Activated T-helper 2 cell treated with anti-CD3 and anti-CD28 coated beads, Interferon-gamma antibody, Interleukin-2, Interleukin-4, amounts not matched to agents 10 μg/mL and 5 μg/mL and 100 μg/mL, durations not matched to agents 14 hours and 24 hours and 36 hours (primary cell): ENCODE measurements around the gene PEX10. TPM values are rescaled to one million over a fixed set of nuclear protein-coding genes. Genes with fewer than 3 reads are reported as not detected.

ENCODE experiments used
- DNase-seq: peaks from one replicate; pipeline ENCODE4 v3.0.0; 2021; ENCODE audit warnings: low spot score
- H3K27ac Mint-ChIP-seq: one replicate; pipeline ENCODE4 v1.8.0; 2021; ENCODE audit warnings: mixed read lengths
- H3K27me3 Mint-ChIP-seq: one replicate; pipeline ENCODE4 v1.8.0; 2021; ENCODE audit warnings: low read depth, mixed read lengths
- H3K36me3 Mint-ChIP-seq: one replicate; pipeline ENCODE4 v1.8.0; 2021; ENCODE audit warnings: low read depth, mixed read lengths
- H3K4me1 Mint-ChIP-seq: one replicate; pipeline ENCODE4 v1.8.0; 2021; ENCODE audit warnings: low read depth, mixed read lengths
- H3K4me3 Mint-ChIP-seq: one replicate; pipeline ENCODE4 v1.8.0; 2021; ENCODE audit warnings: low read depth, mild to moderate bottlenecking, moderate library complexity, mixed read lengths
- H3K9me3 Mint-ChIP-seq: one replicate; pipeline ENCODE4 v1.8.0; 2021; ENCODE audit warnings: mixed read lengths
- intact Hi-C: fragments of 100-400 bp; cut with micrococcal nuclease; formaldehyde crosslinking; loops from one replicate; pipeline ENCODE4 v1.15.1; 2023
- total RNA-seq: library from RNA; stranded (reverse); gene quantifications from 2 replicates; pipeline ENCODE4 v1.2.3, GENCODE V29; 2022

The PEX10 gene
- total RNA-seq, 1 donor from 2014 or later: 18.2 TPM

GRCh38 chr1:2429780-2430591 lies 17.6 kb upstream of the PEX10 start:
- no peak for DNase-seq
- H3K27ac Mint-ChIP-seq: no peak overlapping the region
- H3K27me3 Mint-ChIP-seq: no peaks in the 10 kb centered on the region
- peaks cover 6% of the 10 kb centered on the region for H3K9me3 Mint-ChIP-seq
- no peaks in the 10 kb centered on the region for H3K4me1 Mint-ChIP-seq
- H3K4me3 Mint-ChIP-seq: no peak overlapping the region
- intact Hi-C loops: no loop called here
- H3K36me3 Mint-ChIP-seq: no peaks in the 10 kb centered on the region

- Mint-ChIP-seq H3K27me3 (no peaks in the 10 kb centered on the region), H3K36me3 (no peaks in the 10 kb centered on the region), H3K4me3 (no peak overlapping the region), H3K27ac (no peak overlapping the region), H3K9me3 (peaks cover 6% of the 10 kb centered on the region), H3K4me1 (no peaks in the 10 kb centered on the region)
- DNase-seq: no peak
- intact Hi-C loops: no loop called here
These were observed 16.1 kb upstream of the PEX10 start for GRCh38 chr1:2428490-2428889.

- no peak overlapping the region for H3K4me3 Mint-ChIP-seq
- intact Hi-C loops: no loop called here
These were observed 15.6 kb upstream of the PEX10 start for GRCh38 chr1:2427976-2428375.

GRCh38 chr1:2427051-2427450 lies 14.7 kb upstream of the PEX10 start:
- intact Hi-C loops: no loop called here
- H3K4me3 Mint-ChIP-seq: no peak overlapping the region
- no peaks in the 10 kb centered on the region for H3K36me3 Mint-ChIP-seq
- no peaks in the 10 kb centered on the region for H3K27me3 Mint-ChIP-seq
- no peaks in the 10 kb centered on the region for H3K4me1 Mint-ChIP-seq
- no peak for DNase-seq
- H3K9me3 Mint-ChIP-seq: peaks cover 10% of the 10 kb centered on the region
- no peak overlapping the region for H3K27ac Mint-ChIP-seq

More at GRCh38 chr1:2427976-2428375, 15.6 kb upstream of the PEX10 start:
- H3K27ac Mint-ChIP-seq: no peak overlapping the region
- no peaks in the 10 kb centered on the region for H3K27me3 Mint-ChIP-seq
- no peaks in the 10 kb centered on the region for H3K4me1 Mint-ChIP-seq
- no peak for DNase-seq
- H3K36me3 Mint-ChIP-seq: no peaks in the 10 kb centered on the region
- H3K9me3 Mint-ChIP-seq: peaks cover 7% of the 10 kb centered on the region

GRCh38 chr1:2426540-2426939 lies 14.2 kb upstream of the PEX10 start:
- intact Hi-C loops: no loop called here
- DNase-seq: no peak
- Mint-ChIP-seq H3K36me3 (no peaks in the 10 kb centered on the region), H3K4me3 (no peak overlapping the region), H3K4me1 (no peaks in the 10 kb centered on the region), H3K27ac (no peak overlapping the region), H3K27me3 (no peaks in the 10 kb centered on the region), H3K9me3 (peaks cover 10% of the 10 kb centered on the region)

- no peak overlapping the region for H3K4me3 Mint-ChIP-seq
- no peaks in the 10 kb centered on the region for H3K36me3 Mint-ChIP-seq
- H3K27me3 Mint-ChIP-seq: no peaks in the 10 kb centered on the region
- no peaks in the 10 kb centered on the region for H3K4me1 Mint-ChIP-seq
- H3K9me3 Mint-ChIP-seq: peaks cover 10% of the 10 kb centered on the region
- no peak for DNase-seq
- intact Hi-C loops: no loop called here
- no peak overlapping the region for H3K27ac Mint-ChIP-seq
These were observed 13.5 kb upstream of the PEX10 start for GRCh38 chr1:2425892-2426291.

- intact Hi-C loops: no loop called here
- no peak overlapping the region for H3K4me3 Mint-ChIP-seq
- H3K36me3 Mint-ChIP-seq: no peaks in the 10 kb centered on the region
These were observed 10.2 kb upstream of the PEX10 start for GRCh38 chr1:2422523-2422922.

GRCh38 chr1:2419416-2419815 lies 7.1 kb upstream of the PEX10 start:
- no peak for DNase-seq
- intact Hi-C loops: loop anchor here (10.0 kb wide), 1 partner anchor 225 kb away; no protein-coding TSS in a partner anchor
- Mint-ChIP-seq H3K4me3 (no peak overlapping the region), H3K4me1 (peaks cover 15% of the 10 kb centered on the region), H3K27me3 (no peaks in the 10 kb centered on the region), H3K9me3 (peaks cover 4% of the 10 kb centered on the region), H3K27ac (no peak overlapping the region), H3K36me3 (no peaks in the 10 kb centered on the region)

More at GRCh38 chr1:2422523-2422922, 10.2 kb upstream of the PEX10 start:
- H3K4me1 Mint-ChIP-seq: no peaks in the 10 kb centered on the region
- no peaks in the 10 kb centered on the region for H3K27me3 Mint-ChIP-seq
- no peak overlapping the region for H3K27ac Mint-ChIP-seq
- DNase-seq: no peak
- peaks cover 4% of the 10 kb centered on the region for H3K9me3 Mint-ChIP-seq

- Mint-ChIP-seq H3K9me3 (peaks cover 4% of the 10 kb centered on the region), H3K27me3 (no peaks in the 10 kb centered on the region), H3K36me3 (no peaks in the 10 kb centered on the region), H3K4me3 (no peak overlapping the region), H3K4me1 (peaks cover 21% of the 10 kb centered on the region), H3K27ac (no peak overlapping the region)
- no peak for DNase-seq
- intact Hi-C loops: loop anchor here (10.0 kb wide), 1 partner anchor 226 kb away; no protein-coding TSS in a partner anchor
These were observed 6.5 kb upstream of the PEX10 start for GRCh38 chr1:2418791-2419320.

GRCh38 chr1:2417833-2418225 lies 5.5 kb upstream of the PEX10 start:
- H3K4me3 Mint-ChIP-seq: no peak overlapping the region
- H3K27me3 Mint-ChIP-seq: no peaks in the 10 kb centered on the region
- no peaks in the 10 kb centered on the region for H3K36me3 Mint-ChIP-seq
- no peak overlapping the region for H3K27ac Mint-ChIP-seq
- H3K4me1 Mint-ChIP-seq: peaks cover 21% of the 10 kb centered on the region
- peaks cover 2% of the 10 kb centered on the region for H3K9me3 Mint-ChIP-seq
- DNase-seq: no peak
- intact Hi-C loops: loop anchor here (10.0 kb wide), 1 partner anchor 227 kb away; no protein-coding TSS in a partner anchor

- H3K27me3 Mint-ChIP-seq: no peaks in the 10 kb centered on the region
- no peak overlapping the region for H3K27ac Mint-ChIP-seq
- H3K9me3 Mint-ChIP-seq: no peaks in the 10 kb centered on the region
- H3K4me3 Mint-ChIP-seq: peak overlapping the region; percentile 76
- H3K36me3 Mint-ChIP-seq: no peaks in the 10 kb centered on the region
- no peak for DNase-seq
- intact Hi-C loops: loop anchor here (10.0 kb wide), 1 partner anchor 228 kb away; no protein-coding TSS in a partner anchor
- peaks cover 21% of the 10 kb centered on the region for H3K4me1 Mint-ChIP-seq
These were observed 4.9 kb upstream of the PEX10 start for GRCh38 chr1:2417083-2417832.

- intact Hi-C loops: loop anchor here (10.0 kb wide), 1 partner anchor 228 kb away; no protein-coding TSS in a partner anchor
- peaks cover 24% of the 10 kb centered on the region for H3K4me1 Mint-ChIP-seq
- peak; percentile 29 for DNase-seq
- H3K36me3 Mint-ChIP-seq: no peaks in the 10 kb centered on the region
- no peaks in the 10 kb centered on the region for H3K27me3 Mint-ChIP-seq
- no peaks in the 10 kb centered on the region for H3K9me3 Mint-ChIP-seq
- H3K27ac Mint-ChIP-seq: peak overlapping the region; percentile 43
- H3K4me3 Mint-ChIP-seq: peak overlapping the region; percentile 76
These were observed 4.0 kb upstream of the PEX10 start for GRCh38 chr1:2416403-2416802.
